ENCODE measurements around the gene SKOR2. TPM values are rescaled to one million over a fixed set of nuclear protein-coding genes. Genes with fewer than 3 reads are reported as not detected.
A peak's percentile ranks its signal among the peaks of the same experiment; 100 is the strongest.

The SKOR2 gene
- total and polyA plus RNA-seq, 9 of the 15 experiments (the other 6 are each of a cell fraction or from before 2014, with no cell fraction given) = not detected

DNA sequence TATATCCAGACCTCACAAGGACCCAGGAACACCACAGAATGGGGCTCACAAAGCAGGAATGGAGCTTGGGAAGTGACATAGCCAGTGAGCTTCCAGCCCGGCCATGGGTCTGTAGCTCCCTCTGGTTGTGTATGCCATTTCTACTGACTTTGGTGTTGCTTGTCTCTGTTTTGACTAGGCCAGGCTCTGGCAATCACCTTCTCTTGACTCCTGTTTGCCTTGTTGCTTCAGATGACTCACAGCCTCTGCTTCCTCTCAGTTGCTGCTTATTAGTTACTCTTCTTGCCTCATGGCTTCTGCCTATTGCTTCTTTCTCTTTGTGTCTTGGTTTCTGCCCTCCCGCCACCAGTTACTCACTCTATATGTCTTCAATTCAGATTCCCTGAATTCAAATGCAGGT is 59.5 kb downstream of the SKOR2 start (continued):
- TF ChIP-seq, protein P1, sequence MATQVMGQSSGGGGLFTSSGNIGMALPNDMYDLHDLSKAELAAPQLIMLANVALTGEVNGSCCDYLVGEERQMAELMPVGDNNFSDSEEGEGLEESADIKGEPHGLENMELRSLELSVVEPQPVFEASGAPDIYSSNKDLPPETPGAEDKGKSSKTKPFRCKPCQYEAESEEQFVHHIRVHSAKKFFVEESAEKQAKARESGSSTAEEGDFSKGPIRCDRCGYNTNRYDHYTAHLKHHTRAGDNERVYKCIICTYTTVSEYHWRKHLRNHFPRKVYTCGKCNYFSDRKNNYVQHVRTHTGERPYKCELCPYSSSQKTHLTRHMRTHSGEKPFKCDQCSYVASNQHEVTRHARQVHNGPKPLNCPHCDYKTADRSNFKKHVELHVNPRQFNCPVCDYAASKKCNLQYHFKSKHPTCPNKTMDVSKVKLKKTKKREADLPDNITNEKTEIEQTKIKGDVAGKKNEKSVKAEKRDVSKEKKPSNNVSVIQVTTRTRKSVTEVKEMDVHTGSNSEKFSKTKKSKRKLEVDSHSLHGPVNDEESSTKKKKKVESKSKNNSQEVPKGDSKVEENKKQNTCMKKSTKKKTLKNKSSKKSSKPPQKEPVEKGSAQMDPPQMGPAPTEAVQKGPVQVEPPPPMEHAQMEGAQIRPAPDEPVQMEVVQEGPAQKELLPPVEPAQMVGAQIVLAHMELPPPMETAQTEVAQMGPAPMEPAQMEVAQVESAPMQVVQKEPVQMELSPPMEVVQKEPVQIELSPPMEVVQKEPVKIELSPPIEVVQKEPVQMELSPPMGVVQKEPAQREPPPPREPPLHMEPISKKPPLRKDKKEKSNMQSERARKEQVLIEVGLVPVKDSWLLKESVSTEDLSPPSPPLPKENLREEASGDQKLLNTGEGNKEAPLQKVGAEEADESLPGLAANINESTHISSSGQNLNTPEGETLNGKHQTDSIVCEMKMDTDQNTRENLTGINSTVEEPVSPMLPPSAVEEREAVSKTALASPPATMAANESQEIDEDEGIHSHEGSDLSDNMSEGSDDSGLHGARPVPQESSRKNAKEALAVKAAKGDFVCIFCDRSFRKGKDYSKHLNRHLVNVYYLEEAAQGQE (IDR thresholded peaks at IDR 0.05; ENCODE audit: borderline replicate concordance) = peak; percentile 42; the same call in 1 of the 2 replicates
- TF ChIP-seq, protein P1 (CRISPR knock-in tag; IDR thresholded peaks at IDR 0.05; ENCODE audit: low read depth) = no peak
- TF ChIP-seq JUN (IDR thresholded peaks at IDR 0.05; ENCODE audit: borderline replicate concordance, low read depth, low read length) = 0 out of 2 replicates have a peak, but pooled peaks have one; percentile 19
- no peak for TF ChIP-seq JUN (CRISPR knock-in tag; IDR thresholded peaks at IDR 0.05; ENCODE audit: borderline replicate concordance)
- TF ChIP-seq, protein P2, sequence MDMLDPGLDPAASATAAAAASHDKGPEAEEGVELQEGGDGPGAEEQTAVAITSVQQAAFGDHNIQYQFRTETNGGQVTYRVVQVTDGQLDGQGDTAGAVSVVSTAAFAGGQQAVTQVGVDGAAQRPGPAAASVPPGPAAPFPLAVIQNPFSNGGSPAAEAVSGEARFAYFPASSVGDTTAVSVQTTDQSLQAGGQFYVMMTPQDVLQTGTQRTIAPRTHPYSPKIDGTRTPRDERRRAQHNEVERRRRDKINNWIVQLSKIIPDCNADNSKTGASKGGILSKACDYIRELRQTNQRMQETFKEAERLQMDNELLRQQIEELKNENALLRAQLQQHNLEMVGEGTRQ (CRISPR knock-in tag; IDR thresholded peaks at IDR 0.05) = no peak
